ENCODE results near the gene FTH1.
"Not testable (repeated sequence)": the region's sequence is repeated elsewhere in the genome, so short reads cannot be mapped to it uniquely, and the experiment has no call there.

The FTH1 gene

GRCh38 chr11:61963282-61964057, 4.0 kb downstream of the FTH1 start:
- FAIRE-seq: no peak

GRCh38 chr11:61963016-61963281, 4.5 kb downstream of the FTH1 start:
- FAIRE-seq: no peak

- FAIRE-seq: no peak
Observed at GRCh38 chr11:61962213-61963015, 5.0 kb downstream of the FTH1 start.

GRCh38 chr11:61961570-61962212, 5.7 kb downstream of the FTH1 start:
- no peak for FAIRE-seq

- no peak for FAIRE-seq
Observed at GRCh38 chr11:61960532-61960931, 6.9 kb downstream of the FTH1 start.

GRCh38 chr11:61959678-61960077, 7.8 kb downstream of the FTH1 start:
- FAIRE-seq: no peak

GRCh38 chr11:61959114-61959513, 8.3 kb downstream of the FTH1 start:
- no peak for FAIRE-seq

- no peak for FAIRE-seq
Observed at GRCh38 chr11:61958590-61958989, 8.8 kb downstream of the FTH1 start.

GRCh38 chr11:61957021-61957770, 10.2 kb downstream of the FTH1 start:
- FAIRE-seq: no peak

- FAIRE-seq: no peak
Observed at GRCh38 chr11:61956191-61957020, 11.0 kb downstream of the FTH1 start.

- FAIRE-seq: no peak
Observed at GRCh38 chr11:61955422-61956135, 11.9 kb downstream of the FTH1 start.

GRCh38 chr11:61954851-61955421, 12.5 kb downstream of the FTH1 start:
- FAIRE-seq: no peak

GRCh38 chr11:61954106-61954850, 13.2 kb downstream of the FTH1 start:
- no peak for FAIRE-seq

- not testable (repeated sequence) for FAIRE-seq
Observed at GRCh38 chr11:61953632-61954031, 13.8 kb downstream of the FTH1 start.

GRCh38 chr11:61952882-61953281, 14.6 kb downstream of the FTH1 start:
- FAIRE-seq: no peak

GRCh38 chr11:61951484-61952135, 15.8 kb downstream of the FTH1 start:
- FAIRE-seq: no peak

- no peak for FAIRE-seq
Observed at GRCh38 chr11:61950035-61950547, 17.3 kb downstream of the FTH1 start, which contains the start of gene BEST1. Gene BEST1 (plus strand): TSS chr11:61950351. CDS start chr11:61951807, 1,456 bp downstream.

GRCh38 chr11:61949169-61950034, 18.0 kb downstream of the FTH1 start:
- no peak for FAIRE-seq

Measured in colon (tissue), 2 donors.